ENCODE data around the gene MAMSTR.

DNA sequence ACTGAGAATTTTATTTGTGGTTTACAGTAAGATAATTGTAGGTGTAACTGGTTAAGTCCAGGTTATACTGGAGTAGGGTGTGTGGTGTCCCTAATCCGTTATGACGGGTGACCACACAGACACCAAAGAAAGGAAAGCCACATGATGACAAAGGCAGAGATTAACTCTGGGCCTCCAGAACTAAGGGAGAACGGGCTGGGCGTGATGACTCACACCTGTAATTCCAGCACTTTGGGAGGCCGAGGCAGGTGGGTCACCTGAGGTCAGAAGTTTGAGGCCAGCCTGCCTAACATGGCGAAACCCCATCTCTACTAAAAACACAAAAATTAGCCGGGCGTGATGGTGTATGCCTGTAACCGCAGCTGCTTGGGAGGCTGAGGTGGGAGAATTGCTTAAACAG, 33.9 kb downstream of the MAMSTR start:
- TF ChIP-seq, protein P1, sequence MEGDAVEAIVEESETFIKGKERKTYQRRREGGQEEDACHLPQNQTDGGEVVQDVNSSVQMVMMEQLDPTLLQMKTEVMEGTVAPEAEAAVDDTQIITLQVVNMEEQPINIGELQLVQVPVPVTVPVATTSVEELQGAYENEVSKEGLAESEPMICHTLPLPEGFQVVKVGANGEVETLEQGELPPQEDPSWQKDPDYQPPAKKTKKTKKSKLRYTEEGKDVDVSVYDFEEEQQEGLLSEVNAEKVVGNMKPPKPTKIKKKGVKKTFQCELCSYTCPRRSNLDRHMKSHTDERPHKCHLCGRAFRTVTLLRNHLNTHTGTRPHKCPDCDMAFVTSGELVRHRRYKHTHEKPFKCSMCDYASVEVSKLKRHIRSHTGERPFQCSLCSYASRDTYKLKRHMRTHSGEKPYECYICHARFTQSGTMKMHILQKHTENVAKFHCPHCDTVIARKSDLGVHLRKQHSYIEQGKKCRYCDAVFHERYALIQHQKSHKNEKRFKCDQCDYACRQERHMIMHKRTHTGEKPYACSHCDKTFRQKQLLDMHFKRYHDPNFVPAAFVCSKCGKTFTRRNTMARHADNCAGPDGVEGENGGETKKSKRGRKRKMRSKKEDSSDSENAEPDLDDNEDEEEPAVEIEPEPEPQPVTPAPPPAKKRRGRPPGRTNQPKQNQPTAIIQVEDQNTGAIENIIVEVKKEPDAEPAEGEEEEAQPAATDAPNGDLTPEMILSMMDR (IDR thresholded peaks at IDR 0.05; ENCODE audit: low read depth, low read length, poor library complexity, severe bottlenecking): no peak
- TF ChIP-seq EZH2phosphoT487 (IDR thresholded peaks at IDR 0.05; ENCODE audit: borderline replicate concordance, low read length): no peak

Measured in DOHH2 (cell line).